Measurements from ENCODE around the gene ARFGAP1.

ARFGAP1 gene

DNA sequence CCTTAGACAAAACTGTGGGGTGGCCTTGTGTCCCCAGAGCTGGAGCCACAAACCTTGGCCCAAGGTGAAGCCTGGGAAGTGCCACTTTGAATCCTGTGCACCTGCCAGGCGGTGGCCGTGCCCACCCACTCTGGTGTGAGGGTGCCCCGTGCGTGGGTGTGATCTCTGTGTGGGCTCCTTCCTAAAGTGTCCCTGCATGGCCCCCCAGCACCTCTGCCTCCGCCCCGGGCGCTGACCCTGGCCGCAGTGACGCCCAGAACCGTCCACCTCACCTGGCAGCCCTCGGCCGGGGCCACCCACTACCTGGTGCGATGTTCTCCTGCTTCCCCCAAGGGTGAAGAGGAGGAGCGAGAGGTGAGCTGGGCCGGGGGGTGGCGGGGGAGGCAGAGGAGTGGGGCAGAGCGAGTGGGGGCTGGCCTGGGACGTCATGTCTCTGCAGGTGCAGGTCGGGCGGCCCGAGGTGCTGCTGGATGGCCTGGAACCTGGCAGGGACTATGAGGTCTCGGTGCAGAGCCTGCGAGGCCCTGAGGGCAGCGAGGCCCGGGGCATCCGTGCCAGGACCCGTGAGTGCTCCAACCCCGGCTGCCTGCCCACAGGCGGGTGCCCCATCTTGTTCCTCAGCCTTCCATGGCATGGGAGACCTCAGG, 38.7 kb downstream of the ARFGAP1 start:
- no peak for DNase-seq

DNA sequence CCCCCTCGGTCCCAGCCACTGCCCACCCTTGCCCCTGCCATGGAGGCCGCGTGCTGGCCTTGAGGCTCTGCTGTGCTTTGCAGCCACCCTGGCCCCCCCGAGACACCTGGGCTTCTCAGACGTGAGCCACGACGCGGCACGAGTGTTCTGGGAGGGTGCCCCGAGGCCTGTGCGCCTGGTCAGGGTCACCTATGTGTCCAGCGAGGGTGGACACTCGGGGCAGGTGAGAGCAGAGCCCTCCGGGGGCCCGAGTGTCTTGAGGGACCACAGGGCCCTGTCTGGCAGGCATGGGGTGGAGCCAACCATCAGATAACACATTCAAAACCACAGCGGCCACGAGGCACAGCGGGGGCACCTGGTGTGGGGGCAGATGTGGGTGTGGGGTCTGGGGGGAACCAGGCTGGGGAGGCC, 39.2 kb downstream of the ARFGAP1 start:
- DNase-seq = no peak

DNA sequence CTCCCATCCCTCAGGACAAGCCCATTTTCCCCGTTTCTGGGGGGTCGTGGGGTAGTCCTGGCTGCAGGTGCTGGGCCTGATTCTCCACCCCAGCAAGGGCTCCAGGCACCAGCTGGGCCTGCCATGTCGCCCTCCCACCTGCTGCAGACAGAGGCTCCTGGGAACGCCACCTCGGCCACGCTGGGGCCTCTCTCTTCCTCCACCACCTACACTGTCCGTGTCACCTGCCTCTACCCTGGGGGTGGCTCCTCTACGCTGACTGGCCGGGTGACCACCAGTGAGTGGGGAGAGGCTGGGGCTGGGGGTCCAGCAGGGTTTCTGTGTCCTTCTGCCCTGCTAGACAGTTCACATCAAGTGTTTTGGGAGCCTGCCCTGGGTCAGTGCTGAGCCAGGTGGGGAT, 39.7 kb downstream of the ARFGAP1 start:
- no peak for DNase-seq

DNA sequence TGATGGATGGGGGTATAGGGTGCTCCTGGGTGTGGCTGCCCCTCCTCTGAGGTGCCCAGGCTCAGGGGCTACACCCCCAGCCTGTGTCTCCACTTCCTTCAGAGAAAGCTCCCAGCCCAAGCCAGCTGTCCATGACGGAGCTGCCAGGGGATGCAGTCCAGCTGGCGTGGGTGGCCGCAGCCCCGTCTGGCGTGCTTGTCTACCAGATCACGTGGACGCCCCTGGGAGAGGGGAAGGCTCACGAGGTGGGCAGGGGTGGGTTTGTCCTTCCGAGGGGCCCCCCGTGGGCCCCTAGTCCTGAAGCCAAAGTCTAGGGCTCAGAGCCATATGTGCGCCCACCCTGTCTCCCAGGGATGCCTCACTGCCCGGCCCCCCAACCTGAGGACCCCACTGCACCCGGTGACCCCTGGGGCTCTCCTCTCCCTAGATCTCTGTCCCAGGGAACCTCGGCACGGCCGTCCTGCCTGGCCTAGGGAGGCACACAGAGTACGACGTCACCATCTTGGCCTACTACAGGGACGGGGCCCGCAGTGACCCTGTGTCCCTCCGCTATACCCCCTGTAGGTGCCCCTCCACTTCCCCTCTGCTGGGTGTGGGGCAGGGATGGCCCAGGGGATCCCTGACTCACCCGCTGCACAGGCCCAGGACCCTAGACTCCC, 40.2 kb downstream of the ARFGAP1 start:
- no peak for DNase-seq

DNA sequence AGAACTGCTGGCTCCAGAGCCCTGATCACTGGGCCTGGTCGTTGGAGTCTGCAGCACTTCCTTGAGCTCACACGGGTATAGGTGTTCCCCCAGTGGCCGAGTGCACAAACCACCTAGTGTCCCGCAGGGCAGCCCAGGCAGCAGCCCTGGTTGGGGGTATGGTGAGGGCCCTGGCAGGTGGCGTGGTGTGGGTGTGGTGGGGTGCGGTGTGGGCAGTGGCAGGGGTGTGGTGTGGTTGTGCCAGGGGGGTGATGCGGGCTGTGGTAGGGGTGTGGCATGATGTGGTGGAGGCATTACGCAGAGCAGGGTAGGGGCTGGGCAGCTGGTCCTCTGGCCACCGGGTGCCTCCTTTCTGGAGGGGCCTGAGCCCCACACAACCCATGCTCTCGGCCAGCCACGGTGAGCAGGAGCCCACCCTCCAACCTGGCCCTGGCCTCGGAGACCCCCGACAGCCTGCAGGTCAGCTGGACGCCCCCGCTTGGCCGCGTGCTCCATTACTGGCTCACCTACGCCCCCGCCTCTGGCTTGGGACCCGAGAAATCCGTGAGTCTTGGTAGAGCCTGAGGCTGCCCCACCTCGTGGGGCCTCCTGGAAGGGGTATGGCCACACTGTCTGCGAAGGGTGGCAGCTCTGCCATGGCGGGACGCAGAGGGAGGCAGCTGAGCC, 40.9 kb downstream of the ARFGAP1 start:
- peak; percentile 24 for DNase-seq

DNA sequence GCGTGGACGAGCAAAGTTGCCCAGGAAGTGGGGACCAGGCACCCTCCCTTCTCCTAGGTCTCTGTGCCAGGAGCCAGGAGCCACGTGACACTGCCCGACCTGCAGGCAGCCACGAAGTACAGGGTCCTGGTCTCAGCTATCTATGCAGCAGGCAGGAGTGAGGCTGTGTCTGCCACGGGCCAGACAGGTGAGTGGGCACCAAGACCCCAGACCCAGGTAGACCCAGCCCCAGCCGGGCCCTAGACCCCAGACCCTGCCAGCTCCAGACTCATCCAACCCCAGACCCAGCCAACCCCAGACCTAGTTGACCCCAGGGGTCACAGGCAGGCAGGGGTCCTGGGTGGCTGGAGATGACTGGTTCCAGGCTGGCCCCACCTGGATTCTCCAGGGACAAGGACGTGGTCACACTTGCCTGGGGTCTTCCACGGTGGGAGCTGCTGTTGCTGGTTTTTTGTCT, 41.4 kb downstream of the ARFGAP1 start:
- no peak for DNase-seq

DNA sequence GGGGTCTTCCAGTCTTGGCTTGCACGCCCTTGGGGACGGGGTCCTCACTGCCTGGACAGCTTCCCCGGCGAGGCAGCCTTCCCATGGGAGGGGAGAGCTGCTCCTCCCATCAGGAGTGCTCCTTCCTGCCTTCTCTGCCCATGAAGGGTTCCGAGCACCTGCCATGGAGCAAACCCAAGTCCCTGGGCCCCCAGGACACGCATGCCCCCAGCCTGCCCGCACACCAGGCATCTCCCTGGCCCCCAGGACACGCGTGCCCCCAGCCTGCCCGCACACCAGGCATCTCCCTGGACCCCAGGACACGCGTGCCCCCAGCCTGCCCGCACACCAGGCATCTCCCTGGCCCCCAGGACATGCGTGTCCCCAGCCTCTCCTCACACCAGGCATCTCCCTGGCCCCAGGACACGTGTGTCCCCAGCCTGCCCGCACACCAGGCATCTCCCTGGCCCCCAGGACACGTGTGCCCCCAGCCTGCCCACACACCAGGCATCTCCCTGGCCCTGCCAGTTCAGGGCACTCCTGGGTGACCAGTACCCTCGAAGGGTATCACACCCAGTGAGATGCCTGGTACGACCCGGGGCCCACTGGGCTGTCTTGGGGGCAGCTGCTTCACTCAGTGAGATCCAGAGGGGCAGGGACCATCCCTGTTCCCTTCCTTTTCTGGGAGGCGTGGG, 42.1 kb downstream of the ARFGAP1 start:
- no peak for DNase-seq

DNA sequence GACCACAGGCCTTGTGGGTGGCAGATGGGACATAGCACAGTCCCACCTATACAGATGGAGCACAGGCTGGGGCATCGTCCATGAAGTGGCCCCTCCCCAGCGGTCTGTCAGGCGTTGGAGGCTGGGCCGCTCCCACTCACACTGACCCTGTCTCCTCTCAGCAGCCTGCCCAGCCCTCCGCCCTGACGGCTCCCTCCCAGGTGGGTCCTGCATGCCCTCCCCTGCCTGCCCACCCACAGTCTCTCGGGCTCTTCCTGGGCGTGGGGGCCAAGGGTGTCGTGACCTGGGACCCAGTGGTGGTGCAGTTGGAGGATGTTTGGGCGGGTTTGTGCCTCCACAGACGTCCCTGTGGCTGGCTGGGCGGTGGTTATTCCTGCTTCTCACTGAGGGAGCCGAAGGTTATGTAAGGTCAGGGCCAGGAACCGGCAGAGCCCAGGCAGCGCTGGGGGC, 42.7 kb downstream of the ARFGAP1 start:
- no peak for DNase-seq

DNA sequence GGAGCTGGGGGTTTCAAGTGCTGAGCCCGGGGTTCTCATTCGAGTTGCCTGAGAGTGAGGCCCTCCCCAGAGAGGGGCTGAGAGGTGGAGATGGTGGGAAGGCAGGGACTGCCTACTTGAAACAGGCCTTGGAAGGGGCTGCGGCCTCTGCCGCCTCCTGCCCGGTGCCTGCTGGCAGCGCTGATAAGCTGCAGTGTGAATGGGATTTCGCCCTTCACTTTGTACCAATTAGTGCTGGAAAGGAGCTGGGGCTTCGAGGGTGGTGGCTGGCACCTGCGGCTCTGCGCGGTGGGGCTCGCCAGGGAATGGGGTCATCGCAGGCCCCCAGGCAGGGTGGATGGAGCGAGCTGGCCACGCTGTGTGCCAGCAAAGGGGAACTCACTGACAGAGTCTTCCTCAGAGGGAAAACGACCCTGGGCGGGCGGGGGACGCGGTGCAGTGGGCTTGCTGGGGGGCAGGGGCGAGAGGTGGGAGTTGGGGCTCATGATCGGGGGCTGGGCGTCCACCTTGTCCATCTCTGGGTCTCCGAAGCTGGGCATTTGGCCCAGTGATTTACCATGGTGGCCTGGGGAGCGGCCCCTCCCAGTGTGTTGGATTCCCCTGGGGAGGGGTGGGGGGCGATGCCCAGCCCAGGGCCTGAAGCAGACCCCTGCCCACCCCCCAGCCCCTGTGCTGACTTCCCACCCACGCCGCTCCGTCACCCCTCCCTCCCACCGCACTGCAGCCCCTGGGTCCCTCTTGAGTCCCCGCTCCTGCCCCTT, 43.3 kb downstream of the ARFGAP1 start:
- no peak for DNase-seq

DNA sequence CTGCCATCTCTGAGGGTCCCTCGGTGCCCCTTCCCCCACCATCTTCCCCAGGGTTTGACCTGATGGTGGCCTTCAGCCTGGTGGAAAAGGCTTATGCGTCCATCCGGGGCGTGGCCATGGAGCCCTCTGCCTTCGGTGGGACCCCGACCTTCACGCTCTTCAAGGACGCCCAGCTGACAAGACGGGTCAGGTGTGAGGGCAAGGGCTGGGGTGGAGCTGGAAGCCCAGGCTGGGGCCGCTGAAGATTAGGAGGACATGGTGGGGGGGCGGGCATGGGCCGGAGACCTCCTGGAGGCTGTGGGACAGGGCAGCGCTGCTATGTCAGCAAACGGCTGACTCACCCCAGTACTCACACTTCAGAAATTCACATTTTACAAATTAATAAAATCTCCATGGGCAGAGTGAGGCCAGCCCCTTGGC, 43.9 kb downstream of the ARFGAP1 start:
- no peak for DNase-seq

DNA sequence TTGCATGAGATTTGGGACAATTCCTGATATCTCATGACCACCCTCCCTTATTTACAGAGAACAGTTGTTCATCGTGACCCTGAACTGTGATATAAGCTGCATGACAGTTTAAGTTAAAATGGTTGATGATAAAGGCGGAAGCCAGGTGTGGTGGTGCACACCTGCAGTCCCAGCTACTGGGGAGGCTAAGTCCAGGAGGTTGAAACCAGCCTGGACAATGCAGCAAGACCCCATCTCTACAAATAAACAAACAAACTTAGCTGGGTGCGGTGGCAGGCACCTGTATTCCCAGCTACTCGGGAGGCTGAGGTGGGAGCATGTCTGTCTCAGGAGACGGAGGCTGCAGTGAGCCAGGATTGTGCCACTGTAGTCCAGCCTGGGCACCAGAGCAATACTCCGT, 44.4 kb downstream of the ARFGAP1 start:
- DNase-seq = no peak

DNA sequence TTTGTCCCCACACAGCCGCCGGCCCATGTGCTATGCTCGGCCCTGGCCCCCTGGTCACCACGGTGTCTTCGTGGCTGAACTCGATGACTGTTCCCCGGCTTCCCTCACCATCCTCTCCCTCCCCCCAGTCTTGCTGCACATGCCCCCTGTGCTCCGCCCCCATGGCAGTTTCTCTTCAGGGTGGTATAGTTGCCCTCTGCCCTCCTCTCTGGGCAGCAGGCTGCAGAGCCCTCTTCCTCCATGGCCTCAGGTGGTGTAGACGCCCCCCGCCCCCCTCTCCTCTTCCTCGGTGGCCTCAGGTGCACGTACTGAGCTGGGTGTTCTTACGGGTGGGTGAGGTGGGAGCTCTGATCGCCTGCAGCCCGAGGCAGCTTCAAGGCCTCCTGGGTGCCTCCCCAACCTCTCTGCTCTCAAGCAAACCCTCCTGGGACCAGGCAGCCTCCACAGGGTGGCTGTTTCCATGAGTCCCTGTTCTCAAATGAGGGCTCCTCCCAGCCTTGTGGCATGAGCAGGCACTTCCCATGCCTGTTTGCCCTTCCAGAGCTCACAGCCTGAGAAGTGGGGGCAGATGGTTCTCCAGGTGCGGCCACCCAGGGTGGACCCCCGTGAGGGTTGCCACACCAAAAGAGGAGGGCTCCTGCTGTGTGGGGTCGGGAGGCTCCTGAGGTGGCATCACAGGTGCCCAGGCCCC, 45.1 kb downstream of the ARFGAP1 start:
- DNase-seq = no peak

DNA sequence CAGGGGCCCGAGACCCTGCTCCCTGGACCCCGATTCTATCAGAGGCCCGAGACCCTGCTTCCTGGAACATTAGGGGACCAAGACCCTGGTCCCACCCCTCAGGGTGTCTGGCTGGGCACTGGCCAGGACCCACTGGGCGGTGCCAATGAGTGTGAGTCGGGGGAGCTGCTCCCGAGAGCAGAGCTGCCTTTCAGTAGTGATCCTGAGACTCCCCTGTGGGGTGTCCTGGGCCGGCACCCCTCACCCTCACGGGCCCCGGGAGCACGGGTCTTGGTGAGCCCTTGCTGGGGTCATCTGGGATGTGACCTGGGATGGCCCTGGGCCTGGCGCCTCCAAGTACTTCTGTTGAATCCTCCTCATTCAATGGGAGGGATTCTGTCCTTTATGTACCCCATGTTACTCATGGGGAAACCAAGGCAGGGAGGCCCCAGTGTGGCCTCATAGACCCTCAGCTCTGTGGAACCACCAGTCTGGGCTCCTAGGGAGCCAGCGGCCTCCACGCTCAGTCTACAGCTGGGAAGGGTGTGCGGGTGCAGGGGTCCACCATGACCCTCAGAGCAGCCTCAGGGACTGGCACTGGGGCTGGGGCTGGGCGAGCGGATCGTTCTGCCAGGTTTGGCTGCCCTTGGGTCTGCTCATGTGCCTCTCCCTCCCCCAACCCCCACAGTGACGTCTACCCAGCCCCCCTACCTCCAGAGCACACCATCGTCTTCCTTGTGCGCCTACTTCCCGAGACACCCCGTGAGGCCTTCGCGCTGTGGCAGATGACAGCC, 46.0 kb downstream of the ARFGAP1 start:
- no peak for DNase-seq

DNA sequence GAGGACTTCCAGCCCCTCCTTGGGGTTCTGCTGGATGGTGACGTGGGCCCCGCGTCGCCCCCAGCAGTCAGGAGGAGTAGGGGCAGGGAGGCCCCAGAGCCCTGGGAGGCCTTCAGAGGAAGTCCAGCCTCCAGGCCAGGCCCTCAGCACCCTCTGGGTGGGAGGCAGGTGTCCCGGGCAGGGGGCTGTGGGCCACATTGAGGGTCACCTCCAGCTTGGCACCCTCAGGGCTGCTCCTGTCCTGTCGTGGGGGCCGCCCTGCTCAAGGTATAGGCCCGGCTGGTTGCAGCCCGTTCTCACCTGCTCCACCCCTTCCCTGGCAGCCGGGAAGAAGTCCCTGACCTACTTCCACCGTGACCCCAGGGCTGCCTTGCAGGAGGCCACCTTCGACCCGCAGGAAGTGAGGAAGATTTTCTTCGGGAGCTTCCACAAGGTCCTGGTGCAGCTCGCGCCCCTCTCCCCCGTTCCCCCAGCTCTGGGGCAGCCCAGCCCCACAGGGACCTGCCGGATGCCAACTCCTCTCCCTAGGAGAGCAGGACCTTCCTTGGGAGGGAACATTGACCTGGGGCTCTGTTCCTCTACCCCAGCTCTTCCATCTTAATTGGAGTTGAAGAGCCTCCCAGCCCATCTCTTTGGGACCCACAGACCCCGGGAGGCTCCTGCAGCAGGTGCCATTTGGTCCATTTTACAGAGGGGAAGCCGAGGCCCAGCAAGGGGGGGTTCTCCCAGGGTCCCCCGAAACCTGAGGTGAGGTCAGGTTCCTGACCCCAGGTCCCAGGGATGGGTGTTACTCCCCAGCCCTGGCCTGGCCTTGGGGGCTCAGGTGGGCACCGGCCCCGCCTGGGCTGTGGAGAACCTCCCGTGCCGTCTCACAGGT, 46.8 kb downstream of the ARFGAP1 start:
- DNase-seq = no peak

DNA sequence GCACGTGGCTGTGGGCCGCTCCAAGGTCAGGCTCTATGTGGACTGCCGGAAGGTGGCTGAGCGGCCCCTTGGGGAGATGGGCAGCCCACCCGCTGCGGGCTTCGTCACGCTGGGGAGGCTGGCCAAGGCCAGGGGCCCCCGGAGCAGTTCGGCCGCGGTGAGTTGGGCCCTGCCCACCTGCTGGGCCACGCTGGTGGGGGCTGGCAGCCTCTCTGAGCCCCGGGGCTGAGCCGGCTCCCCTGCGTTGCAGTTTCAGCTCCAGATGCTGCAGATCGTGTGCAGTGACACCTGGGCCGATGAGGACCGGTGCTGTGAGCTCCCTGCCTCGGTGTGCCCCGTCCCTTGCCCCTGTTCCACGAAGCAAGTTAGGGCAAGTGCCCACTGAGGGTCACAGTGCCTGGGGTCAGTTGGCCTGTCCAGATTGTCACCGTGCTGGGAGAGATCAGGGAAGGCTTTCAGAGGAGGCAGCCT, 47.5 kb downstream of the ARFGAP1 start:
- DNase-seq = no peak

DNA sequence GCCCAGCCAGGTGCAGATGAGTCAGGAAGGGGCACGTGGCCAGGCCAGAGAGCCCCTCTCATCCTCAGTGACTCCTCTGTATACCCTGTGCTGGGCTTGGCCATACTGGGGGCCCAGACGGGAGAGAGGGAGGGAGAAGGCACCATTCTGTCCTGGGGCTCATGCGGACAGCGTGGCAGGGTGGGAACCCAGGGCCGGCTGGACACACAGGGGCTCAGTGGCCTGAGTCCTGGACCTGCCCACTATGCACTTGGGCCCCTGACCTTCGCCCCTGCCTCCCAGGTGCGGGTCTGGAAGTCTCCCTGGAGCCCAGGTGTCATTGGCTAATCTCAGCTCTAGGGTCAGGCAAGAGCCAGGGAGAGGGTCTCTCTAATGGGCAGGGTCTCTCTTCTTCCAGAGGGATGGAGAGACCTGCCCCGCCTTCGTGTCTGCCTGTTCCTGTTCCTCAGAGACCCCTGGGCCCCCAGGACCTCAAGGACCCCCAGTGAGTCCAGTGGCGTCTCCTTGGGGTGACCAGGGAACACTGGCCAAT, 48.1 kb downstream of the ARFGAP1 start:
- DNase-seq = no peak

DNA sequence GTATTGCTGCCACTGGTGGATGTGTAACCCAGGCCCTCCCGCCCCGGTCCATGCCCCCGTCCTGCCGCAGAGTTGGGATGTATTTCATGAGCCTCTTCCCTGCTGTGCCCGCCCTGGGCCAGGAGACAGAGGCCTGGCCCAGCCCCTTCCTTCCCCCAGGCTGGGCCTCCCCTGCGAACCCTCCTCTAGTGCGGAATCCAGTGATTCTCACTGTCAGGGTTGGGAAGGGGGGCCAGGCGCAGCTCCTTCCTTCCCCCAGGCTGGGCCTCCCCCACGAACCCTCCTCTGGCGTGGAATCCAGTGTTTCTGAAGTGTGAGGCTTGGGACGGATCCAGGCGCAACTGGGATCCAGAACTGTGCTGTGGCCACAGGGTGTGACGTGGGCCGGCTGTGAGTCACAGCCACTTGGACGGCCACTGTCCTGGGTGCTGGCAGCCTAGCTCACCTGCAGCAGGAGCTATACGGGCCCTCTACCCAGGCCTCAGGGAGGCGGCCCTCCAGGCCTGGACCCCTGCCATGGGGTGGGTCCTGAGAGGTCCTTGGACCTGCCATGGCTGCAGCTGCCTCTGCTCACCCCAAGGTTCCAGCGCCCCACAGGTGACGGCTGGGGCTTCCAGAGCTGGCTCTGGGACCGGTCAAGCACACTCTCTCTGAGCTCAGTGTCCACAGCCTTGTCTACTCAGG, 48.7 kb downstream of the ARFGAP1 start:
- DNase-seq = no peak

DNA sequence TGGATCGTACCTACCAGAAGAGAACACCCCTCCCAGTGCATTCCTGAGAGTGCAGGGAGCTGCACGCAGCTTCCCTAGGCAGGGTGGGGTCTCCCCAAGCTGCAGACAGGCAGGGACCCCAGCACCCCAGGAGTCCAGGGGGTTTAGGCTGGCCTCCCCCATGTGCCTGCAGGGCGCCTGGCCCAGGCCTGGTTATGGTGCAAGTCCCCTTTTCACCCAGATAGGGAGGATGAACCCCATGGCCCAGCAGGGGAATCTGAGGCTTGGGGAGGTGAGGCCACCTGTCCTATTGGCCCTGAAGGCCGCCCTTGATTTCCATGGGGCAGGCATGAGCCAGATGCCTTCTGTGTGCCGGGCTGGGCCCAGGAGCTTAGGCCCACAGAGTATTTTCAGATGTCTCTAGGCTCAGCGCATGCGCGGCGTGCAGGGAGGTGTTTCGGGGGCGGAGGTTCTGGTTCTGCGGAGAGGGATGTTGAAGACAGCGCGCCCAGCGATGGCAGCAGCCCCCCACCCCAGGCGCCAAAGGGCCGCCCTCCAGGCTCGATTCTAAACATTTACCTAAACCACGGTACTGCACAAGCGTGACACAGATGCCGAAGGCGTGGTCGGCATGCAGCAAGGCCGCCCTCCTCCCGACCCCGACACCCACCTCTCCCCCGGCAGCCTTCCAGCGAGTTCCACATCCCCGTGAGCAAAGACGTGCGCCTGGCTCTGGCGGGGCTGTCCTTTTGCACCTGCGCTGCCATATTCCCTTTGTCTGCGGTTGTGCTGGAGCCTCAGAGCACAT, 49.7 kb downstream of the ARFGAP1 start:
- DNase-seq = no peak

DNA sequence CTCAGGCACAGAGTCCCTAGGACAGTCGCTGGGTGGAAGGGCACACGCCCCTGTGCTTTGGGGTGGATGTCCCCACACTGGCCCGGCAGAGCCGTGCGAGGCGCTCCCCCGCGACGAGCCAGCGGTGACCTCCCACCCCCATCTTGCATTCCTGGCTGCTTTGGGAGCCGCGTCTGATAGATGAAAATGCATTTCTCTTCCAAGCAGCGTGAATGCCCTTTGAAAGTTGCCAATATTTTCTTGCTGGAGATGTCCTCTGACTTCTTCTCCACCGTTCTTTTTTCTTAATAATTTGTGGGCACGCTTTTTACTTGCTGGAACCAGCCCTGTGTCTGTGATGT, 50.3 kb downstream of the ARFGAP1 start:
- DNase-seq = no peak

Measured in DMS53 (cell line).